Lower lobe of right lung (tissue), 2 donors: ENCODE measurements around the gene PEBP1. TPM values are rescaled to one million over a fixed set of nuclear protein-coding genes. Genes with fewer than 3 reads are reported as not detected.

Source experiments
- ATAC-seq, 2 donors: fragments of 200-7000 bp; cut with Tn5 transposase; one replicate each; pipeline ENCODE4 v1.9.1; 2020 to 2022; ENCODE audit warnings: mild to moderate bottlenecking in 2 of 2, moderate library complexity in 2 of 2
- DNase-seq: peaks from one replicate; pipeline ENCODE4 v3.0.0-alpha.2; 2020
- H3K27ac ChIP-seq: fragments of 200-600 bp; one replicate; pipeline ENCODE4 v1.8.0; 2022
- H3K27me3 ChIP-seq: fragments of 200-600 bp; one replicate; pipeline ENCODE4 v1.8.0; 2022; ENCODE audit warnings: low read depth
- H3K36me3 ChIP-seq: fragments of 200-600 bp; one replicate; pipeline ENCODE4 v1.8.0; 2022; ENCODE audit warnings: mild to moderate bottlenecking
- H3K4me1 ChIP-seq: fragments of 200-600 bp; one replicate; pipeline ENCODE4 v1.8.0; 2022
- H3K4me3 ChIP-seq: fragments of 200-600 bp; one replicate; pipeline ENCODE4 v1.8.0; 2022; ENCODE audit warnings: mild to moderate bottlenecking
- H3K9me3 ChIP-seq: fragments of 200-600 bp; one replicate; pipeline ENCODE4 v1.8.0; 2022
- intact Hi-C: fragments of 100-400 bp; cut with DNase I; formaldehyde crosslinking; loops from one replicate; pipeline ENCODE4 v1.11.0; 2022
- total RNA-seq: library from RNA; stranded (reverse); fragmentation: NEBNext Ultra II Directional; extraction: Animal tissue kit (Norgen Biotek cat#: 25700); gene quantifications from one replicate; pipeline ENCODE4 v1.2.1, GENCODE V29; 2021
- TF ChIP-seq, protein P1 (sequence below): fragments of 200-600 bp; IDR thresholded peaks from one replicate; pipeline ENCODE4 v1.8.0; 2022; ENCODE audit warnings: antibody characterized with exemption, mild to moderate bottlenecking
- donor health status: DM: no; HTN: yes; CAD: no; lungs with severe emphysema.

Gene PEBP1
- total RNA-seq, 1 donor from 2014 or later: 194 TPM

DNA sequence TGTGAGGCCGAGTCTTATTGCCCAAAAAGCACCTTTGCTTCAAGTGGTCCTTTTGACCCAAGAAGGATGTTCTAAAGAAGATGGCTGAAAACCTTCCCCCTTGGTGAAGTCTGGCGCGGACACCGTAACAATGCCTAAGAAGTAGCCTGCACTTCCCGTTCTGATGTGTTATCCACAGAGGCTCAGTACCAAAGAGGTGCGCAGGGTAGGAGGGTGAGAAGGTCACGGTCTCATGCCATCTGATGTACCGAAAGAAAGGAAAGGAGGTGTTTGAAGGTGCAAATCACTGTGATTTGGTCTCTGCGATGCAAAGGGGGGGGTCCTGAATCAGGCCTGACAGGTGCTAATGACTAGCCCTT is 9.9 kb downstream of the PEBP1 start:
- Histone ChIP-seq H3K27ac (no peak overlapping the region), H3K4me1 (no peaks in the 10 kb centered on the region), H3K27me3 (no peaks in the 10 kb centered on the region), H3K9me3 (no peaks in the 10 kb centered on the region), H3K4me3 (no peak overlapping the region), H3K36me3 (peaks cover 92% of the 10 kb centered on the region)
- DNase-seq: no peak
- TF ChIP-seq, protein P1, sequence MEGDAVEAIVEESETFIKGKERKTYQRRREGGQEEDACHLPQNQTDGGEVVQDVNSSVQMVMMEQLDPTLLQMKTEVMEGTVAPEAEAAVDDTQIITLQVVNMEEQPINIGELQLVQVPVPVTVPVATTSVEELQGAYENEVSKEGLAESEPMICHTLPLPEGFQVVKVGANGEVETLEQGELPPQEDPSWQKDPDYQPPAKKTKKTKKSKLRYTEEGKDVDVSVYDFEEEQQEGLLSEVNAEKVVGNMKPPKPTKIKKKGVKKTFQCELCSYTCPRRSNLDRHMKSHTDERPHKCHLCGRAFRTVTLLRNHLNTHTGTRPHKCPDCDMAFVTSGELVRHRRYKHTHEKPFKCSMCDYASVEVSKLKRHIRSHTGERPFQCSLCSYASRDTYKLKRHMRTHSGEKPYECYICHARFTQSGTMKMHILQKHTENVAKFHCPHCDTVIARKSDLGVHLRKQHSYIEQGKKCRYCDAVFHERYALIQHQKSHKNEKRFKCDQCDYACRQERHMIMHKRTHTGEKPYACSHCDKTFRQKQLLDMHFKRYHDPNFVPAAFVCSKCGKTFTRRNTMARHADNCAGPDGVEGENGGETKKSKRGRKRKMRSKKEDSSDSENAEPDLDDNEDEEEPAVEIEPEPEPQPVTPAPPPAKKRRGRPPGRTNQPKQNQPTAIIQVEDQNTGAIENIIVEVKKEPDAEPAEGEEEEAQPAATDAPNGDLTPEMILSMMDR: no peak
- no peak for ATAC-seq
- intact Hi-C loops: no loop called here

DNA sequence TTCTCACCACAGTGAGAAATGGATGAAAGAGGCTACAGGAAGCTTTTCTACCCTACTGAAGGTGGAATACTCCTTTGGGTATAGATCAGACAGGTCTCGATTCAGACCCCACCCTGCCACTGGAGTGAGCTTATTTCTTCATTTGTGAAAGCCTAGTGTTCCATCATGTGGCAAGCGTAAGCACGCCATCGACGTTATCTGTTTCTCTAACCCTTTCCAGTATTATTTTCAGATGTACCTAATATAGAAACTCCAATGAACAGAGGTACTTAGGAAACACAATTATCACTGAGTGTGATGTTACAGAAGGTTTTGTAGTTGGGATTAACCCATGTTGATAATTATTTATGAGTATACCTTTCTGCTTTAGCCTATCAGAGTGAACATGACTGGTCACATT is 12.4 kb downstream of the PEBP1 start:
- no peak overlapping the region for H3K27ac ChIP-seq
- intact Hi-C loops: no loop called here
- DNase-seq: no peak
- ATAC-seq: no peak
- no peaks in the 10 kb centered on the region for H3K4me1 ChIP-seq
- no peaks in the 10 kb centered on the region for H3K9me3 ChIP-seq
- H3K4me3 ChIP-seq: no peak overlapping the region
- H3K27me3 ChIP-seq: no peaks in the 10 kb centered on the region
- TF ChIP-seq, protein P1: no peak
- peaks cover 91% of the 10 kb centered on the region for H3K36me3 ChIP-seq

DNA sequence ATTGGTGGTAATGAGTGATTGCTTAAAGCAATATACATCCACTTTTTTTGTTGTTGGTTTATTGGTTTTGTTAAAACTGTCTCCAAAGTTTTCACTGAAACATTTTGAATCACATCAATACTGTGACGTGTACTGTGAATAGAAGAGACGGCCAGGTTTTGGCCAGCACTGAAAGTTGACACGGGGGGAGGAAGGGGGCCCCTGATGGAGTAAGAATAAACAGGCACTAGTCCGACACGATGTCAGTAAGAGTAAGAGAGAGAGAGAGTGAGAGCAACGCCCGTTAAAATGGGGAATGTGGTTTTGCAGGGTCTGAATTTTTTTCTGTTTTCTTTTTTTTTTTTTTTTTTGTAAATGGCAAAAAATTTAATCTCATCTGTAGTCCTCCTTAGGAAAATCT is 14.7 kb downstream of the PEBP1 start:
- Histone ChIP-seq H3K9me3 (no peaks in the 10 kb centered on the region), H3K27ac (no peak overlapping the region), H3K4me3 (no peak overlapping the region), H3K36me3 (peaks cover 75% of the 10 kb centered on the region), H3K27me3 (no peaks in the 10 kb centered on the region), H3K4me1 (no peaks in the 10 kb centered on the region)
- TF ChIP-seq, protein P1: no peak
- intact Hi-C loops: no loop called here
- no peak for ATAC-seq
- no peak for DNase-seq

DNA sequence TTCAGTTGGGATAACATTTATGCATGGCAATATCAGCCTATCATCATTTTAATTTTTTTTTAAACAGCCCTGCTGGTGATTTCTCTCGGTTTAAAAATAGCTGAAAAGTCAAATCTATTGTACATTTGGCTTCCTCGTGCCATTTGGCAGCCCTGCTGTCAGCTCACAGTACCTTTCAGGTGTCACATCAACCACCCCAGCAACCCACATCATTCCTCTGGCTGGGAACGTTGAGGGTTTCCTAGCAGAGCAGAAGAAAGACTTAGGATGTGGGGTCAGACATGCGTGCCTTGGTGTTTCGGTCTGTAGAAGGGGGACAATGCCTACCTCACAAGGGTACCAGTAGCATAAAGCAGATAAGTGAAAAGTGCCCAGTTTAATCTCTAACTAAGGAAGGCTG is 15.8 kb downstream of the PEBP1 start:
- Histone ChIP-seq H3K27ac (no peak overlapping the region), H3K36me3 (peaks cover 69% of the 10 kb centered on the region), H3K27me3 (no peaks in the 10 kb centered on the region), H3K4me1 (no peaks in the 10 kb centered on the region), H3K9me3 (no peaks in the 10 kb centered on the region), H3K4me3 (no peak overlapping the region)
- TF ChIP-seq, protein P1: no peak
- no peak for DNase-seq
- intact Hi-C loops: no loop called here
- no peak for ATAC-seq

DNA sequence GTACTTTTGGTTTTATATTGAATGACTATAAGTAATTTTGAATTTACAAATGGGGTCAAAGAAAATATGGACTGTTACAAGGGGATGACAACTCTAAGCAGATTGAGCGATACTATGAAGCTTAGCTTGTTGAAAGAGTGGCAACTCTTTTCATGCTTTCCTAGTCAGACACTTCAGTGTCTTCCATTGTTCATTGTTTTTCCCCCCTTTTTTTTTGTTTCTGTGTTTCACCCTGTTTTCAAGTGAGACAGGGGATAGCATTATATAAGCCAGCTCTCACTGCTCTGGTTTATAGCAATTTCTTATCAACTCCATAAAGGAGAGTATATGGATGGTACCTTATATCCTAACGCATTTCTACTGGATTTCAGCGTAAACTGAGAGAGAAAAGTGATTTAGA is 24.6 kb downstream of the PEBP1 start:
- intact Hi-C loops: no loop called here
- no peaks in the 10 kb centered on the region for H3K4me1 ChIP-seq
- ATAC-seq: no peak
- no peak overlapping the region for H3K27ac ChIP-seq
- DNase-seq: no peak
- H3K4me3 ChIP-seq: no peak overlapping the region
- peaks cover 71% of the 10 kb centered on the region for H3K36me3 ChIP-seq
- no peaks in the 10 kb centered on the region for H3K27me3 ChIP-seq
- TF ChIP-seq, protein P1: no peak
- no peaks in the 10 kb centered on the region for H3K9me3 ChIP-seq
